Jurkat, Clone E6-1 (cell line): ENCODE measurements around the gene FNDC10.
A peak's percentile ranks its signal among the peaks of the same experiment; 100 is the strongest.
"Not testable (repeated sequence)": the region's sequence is repeated elsewhere in the genome, so short reads cannot be mapped to it uniquely, and the experiment has no call there.

Experiments
- DNase-seq: peaks from one replicate; pipeline ENCODE4 v3.0.0-alpha.2; 2011; ENCODE audit warnings: low read depth, low spot score
- H3K4me3 ChIP-seq: 2 replicates; pipeline ENCODE4 v1.5.1; 2011; ENCODE audit warnings: mild to moderate bottlenecking, low read length, control low read depth, moderate library complexity

FNDC10 gene

GRCh38 chr1:1602968-1603506 lies 3.1 kb upstream of the FNDC10 start:
- DNase-seq: no peak

GRCh38 chr1:1602304-1602967 lies 2.5 kb upstream of the FNDC10 start:
- no peak overlapping the region for H3K4me3 ChIP-seq
- no peak for DNase-seq

More at GRCh38 chr1:1602968-1603506, 3.1 kb upstream of the FNDC10 start:
- no peak overlapping the region for H3K4me3 ChIP-seq

- H3K4me3 ChIP-seq: no peak overlapping the region
These were observed 1.8 kb upstream of the FNDC10 start for GRCh38 chr1:1601564-1602303.

DNA sequence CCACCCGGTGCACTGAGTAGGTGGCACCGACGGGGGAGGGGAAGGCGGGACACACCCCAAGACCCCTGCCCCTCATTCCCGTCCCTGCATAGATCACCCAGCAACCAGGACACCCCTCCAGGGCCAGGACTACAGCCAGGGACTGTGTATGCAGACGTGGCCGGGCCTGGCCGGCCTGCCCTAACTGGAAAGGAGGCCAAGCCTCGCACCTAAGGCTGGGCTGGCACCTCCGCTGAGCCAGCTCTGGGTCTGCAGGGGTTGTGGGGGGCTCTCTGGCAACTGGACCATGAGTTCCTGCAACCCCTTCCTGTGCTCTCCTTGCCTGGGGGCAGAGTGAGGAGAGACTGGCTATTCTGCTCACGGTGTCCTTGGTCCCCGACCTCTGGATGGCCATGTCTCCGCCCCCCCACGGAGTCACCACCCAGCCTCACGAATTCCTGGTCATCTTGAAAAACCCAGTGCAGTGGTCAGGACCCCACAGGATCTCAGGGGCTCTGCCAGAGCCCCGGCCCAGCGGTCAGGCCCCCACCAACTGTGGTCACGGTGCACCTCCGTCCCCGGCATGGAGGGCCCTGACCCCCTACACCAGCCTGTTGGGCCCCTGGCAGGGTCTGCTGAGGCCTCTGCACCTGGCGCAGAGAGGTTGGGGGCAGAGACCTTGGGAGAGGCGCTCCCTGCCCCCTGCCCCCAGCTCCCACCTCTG lies 1.1 kb upstream of the FNDC10 start:
- H3K4me3 ChIP-seq: no peak overlapping the region
- DNase-seq: no peak

More at GRCh38 chr1:1601564-1602303, 1.8 kb upstream of the FNDC10 start:
- DNase-seq: no peak

GRCh38 chr1:1599030-1599934 lies 653 bp downstream of the FNDC10 start:
- DNase-seq: no peak
- peak overlapping the region; percentile 13; the same call in 1 of the 2 replicates for H3K4me3 ChIP-seq

GRCh38 chr1:1598720-1599029 lies 1.3 kb downstream of the FNDC10 start:
- no peak for DNase-seq
- no peak overlapping the region for H3K4me3 ChIP-seq

- H3K4me3 ChIP-seq: no peak overlapping the region
- no peak for DNase-seq
These were observed 1.8 kb downstream of the FNDC10 start for GRCh38 chr1:1598051-1598719.

- DNase-seq: peak; percentile 32
These were observed 2.5 kb downstream of the FNDC10 start for GRCh38 chr1:1597275-1597930.

GRCh38 chr1:1596493-1597274 lies 3.3 kb downstream of the FNDC10 start:
- H3K4me3 ChIP-seq: no peak overlapping the region
- no peak for DNase-seq

More at GRCh38 chr1:1597275-1597930, 2.5 kb downstream of the FNDC10 start:
- no peak overlapping the region for H3K4me3 ChIP-seq

DNA sequence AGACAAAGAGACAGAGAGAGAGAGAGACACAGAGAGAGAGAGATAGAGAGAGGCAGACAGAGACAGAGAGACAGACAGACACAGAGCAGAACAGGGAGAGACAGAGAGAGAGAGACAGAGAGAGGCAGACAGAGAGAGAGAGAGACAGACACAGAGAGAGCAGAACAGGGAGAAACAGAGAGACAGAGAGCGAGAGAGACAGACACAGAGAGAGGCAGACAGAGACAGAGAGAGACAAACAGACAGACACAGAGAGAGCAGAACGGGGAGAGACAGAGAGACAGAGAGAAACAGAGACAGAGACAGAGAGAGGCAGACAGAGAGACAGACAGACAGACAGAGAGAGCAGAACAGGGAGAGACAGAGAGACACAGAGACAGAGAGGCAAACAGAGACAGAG lies 4.6 kb downstream of the FNDC10 start:
- DNase-seq: not testable (repeated sequence)

GRCh38 chr1:1594602-1595260 lies 5.2 kb downstream of the FNDC10 start:
- H3K4me3 ChIP-seq: no peak overlapping the region
- no peak for DNase-seq

More for the DNA sequence above, 4.6 kb downstream of the FNDC10 start:
- not testable (repeated sequence) for H3K4me3 ChIP-seq

GRCh38 chr1:1593834-1594601 lies 5.9 kb downstream of the FNDC10 start:
- no peak for DNase-seq
- no peak overlapping the region for H3K4me3 ChIP-seq

DNA sequence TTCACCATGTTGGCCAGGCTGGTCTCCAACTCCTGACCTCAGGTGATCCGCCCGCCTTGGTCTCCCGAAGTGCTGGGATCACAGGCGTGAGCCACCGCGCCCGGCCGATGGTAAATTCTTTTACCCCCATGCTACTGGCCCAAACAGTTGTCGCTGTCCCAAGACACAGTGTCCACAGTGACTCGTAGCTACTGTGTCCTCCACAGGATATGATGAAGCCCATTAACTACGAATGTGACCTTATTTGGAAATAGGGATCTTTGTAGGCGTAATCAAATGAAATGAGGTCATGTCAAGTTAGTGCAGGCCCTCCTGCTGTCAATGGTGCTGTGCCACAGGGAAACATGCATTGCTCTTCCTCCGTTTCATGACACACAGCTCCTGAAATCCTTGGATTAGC lies 8.5 kb downstream of the FNDC10 start:
- no peak for DNase-seq
- no peak overlapping the region for H3K4me3 ChIP-seq

- H3K4me3 ChIP-seq: no peak overlapping the region
- no peak for DNase-seq
These were observed 16.5 kb downstream of the FNDC10 start for GRCh38 chr1:1583347-1584010.

DNA sequence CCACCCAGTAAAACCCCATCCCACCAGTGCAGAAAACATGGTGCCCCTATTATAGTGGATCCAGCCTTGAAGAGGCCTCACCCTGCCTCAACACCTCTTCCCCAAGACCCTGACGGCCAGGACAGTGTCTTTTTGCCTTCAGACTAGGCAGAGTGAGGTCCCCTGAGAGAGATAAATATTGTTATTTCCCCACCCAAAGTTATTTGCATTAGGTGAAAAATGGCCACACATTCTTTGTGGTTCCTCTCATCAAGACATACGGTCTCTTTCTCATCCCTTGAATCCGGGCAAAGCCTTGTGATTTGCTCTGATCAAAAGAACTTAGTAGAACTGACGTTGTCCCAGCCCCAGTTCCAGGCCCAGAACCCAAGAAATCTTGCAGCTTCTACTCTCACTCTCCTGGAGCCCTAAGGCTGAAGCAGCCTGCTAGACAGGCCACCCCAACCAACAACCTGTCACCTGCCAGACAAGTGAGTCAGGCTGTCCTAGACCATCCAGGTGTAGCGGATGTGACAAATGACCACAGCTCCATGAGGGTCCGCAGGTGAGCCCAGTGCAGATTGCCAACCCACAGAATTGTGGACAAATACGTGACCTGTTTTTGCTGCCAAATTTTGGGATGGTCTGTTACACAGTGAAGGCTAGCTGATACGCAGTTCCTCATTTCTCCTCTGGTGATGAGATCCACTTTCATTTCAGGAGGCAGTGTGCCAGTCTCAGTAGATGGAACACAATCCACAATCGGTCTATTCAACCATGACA lies 17.2 kb downstream of the FNDC10 start:
- no peak for DNase-seq
- H3K4me3 ChIP-seq: no peak overlapping the region
